Upper lobe of left lung (tissue), 4 donors: ENCODE data around the gene KIRREL3.

Experiments
- POLR2A ChIP-seq, 4 donors: fragments of 450-650 bp; IDR thresholded peaks; one replicate each; pipeline ENCODE4 v1.5.1; 2016 to 2017; ENCODE audit warnings: antibody characterized with exemption in 4 of 4, mild to moderate bottlenecking in 2 of 4
- TF ChIP-seq, protein P1 (sequence below), 6 experiments: fragments of 450-650 bp in 4 of 6; fragments of 200-600 bp in 2 of 6; sonication (generic) in 2 of 6; IDR thresholded peaks; one replicate each; pipeline ENCODE4 v1.5.1; 2016 to 2019; ENCODE audit warnings: antibody characterized with exemption in 6 of 6

DNA sequence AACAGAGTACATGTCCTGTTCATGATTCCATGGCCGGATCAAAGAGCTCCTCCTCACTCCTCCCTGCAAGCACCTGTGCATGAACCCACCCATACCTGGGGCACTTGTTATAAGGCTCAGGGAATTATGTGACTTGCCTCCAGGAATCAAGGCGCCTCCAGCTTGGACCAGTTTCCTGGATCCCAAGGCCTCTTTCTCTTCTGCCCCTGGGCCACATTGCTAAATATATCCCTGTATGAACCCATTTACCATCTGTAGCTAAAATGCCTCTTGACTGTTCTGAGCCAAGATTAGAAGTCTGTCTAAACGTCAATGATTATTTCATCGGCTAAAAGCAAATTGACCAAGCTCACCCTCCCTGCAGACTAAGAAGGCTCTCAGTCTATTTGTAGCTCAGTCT, 135.6 kb downstream of the KIRREL3 start:
- TF ChIP-seq POLR2A (IDR thresholded peaks at IDR 0.05), result no peak
- TF ChIP-seq, protein P1, sequence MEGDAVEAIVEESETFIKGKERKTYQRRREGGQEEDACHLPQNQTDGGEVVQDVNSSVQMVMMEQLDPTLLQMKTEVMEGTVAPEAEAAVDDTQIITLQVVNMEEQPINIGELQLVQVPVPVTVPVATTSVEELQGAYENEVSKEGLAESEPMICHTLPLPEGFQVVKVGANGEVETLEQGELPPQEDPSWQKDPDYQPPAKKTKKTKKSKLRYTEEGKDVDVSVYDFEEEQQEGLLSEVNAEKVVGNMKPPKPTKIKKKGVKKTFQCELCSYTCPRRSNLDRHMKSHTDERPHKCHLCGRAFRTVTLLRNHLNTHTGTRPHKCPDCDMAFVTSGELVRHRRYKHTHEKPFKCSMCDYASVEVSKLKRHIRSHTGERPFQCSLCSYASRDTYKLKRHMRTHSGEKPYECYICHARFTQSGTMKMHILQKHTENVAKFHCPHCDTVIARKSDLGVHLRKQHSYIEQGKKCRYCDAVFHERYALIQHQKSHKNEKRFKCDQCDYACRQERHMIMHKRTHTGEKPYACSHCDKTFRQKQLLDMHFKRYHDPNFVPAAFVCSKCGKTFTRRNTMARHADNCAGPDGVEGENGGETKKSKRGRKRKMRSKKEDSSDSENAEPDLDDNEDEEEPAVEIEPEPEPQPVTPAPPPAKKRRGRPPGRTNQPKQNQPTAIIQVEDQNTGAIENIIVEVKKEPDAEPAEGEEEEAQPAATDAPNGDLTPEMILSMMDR (IDR thresholded peaks at IDR 0.05), result no peak
